Activated T-cell treated with anti-CD3 and anti-CD28 coated beads, Interleukin-2, amount 50 U/mL, for 24 hours (primary cell): ENCODE data around the gene RSPO1.

ENCODE experiments used
- DNase-seq: peaks from one replicate; pipeline ENCODE4 v3.0.0-alpha.2; 2020
- H3K27ac Mint-ChIP-seq: 2 replicates; pipeline ENCODE4 v1.8.0; 2020; ENCODE audit warnings: mild to moderate bottlenecking, mixed read lengths
- H3K27me3 Mint-ChIP-seq: 2 replicates; pipeline ENCODE4 v1.8.0; 2020; ENCODE audit warnings: mixed read lengths
- H3K36me3 Mint-ChIP-seq: 2 replicates; pipeline ENCODE4 v1.8.0; 2020; ENCODE audit warnings: low read depth, mixed read lengths
- H3K4me1 Mint-ChIP-seq: 2 replicates; pipeline ENCODE4 v1.8.0; 2020; ENCODE audit warnings: low read depth, mixed read lengths
- H3K4me3 Mint-ChIP-seq: 2 replicates; pipeline ENCODE4 v1.8.0; 2020; ENCODE audit warnings: mild to moderate bottlenecking, moderate library complexity, mixed read lengths
- H3K9me3 Mint-ChIP-seq: 2 replicates; pipeline ENCODE4 v1.8.0; 2020; ENCODE audit warnings: mixed read lengths

RSPO1 gene

DNA sequence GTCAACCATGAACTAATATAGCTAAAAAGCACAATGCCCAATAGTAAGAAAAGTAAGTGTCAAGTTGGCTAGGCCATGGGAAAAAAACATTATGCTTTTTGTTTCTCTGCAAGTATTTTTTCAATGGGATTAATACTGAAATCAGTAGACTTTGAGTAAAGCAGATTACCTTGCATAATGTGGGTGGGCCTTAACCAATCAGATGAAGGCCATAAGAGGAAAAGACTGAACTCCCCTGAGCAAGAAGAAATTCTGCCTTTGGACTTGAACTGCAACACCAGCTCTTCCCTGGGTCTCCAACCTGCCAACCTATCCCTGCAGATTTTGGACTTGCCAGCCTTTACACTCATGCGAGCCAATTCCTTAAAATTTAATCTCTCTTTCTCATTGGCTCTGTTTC is 6.4 kb upstream of the RSPO1 start:
- no peaks in the 10 kb centered on the region for H3K36me3 Mint-ChIP-seq
- no peak overlapping the region for H3K4me3 Mint-ChIP-seq
- no peaks in the 10 kb centered on the region for H3K9me3 Mint-ChIP-seq
- DNase-seq = no peak
- H3K27me3 Mint-ChIP-seq = peaks cover 35% of the 10 kb centered on the region
- H3K27ac Mint-ChIP-seq = no peak overlapping the region
- no peaks in the 10 kb centered on the region for H3K4me1 Mint-ChIP-seq

- no peak for DNase-seq
- Mint-ChIP-seq H3K27ac (no peak overlapping the region), H3K27me3 (peaks cover 62% of the 10 kb centered on the region), H3K36me3 (no peaks in the 10 kb centered on the region), H3K4me1 (peaks cover 14% of the 10 kb centered on the region), H3K4me3 (no peak overlapping the region), H3K9me3 (no peaks in the 10 kb centered on the region)
Observed at GRCh38 chr1:37636435-37636834, 1.7 kb upstream of the RSPO1 start.

- Mint-ChIP-seq H3K4me1 (peaks cover 14% of the 10 kb centered on the region), H3K27me3 (peaks cover 74% of the 10 kb centered on the region), H3K4me3 (no peak overlapping the region), H3K36me3 (no peaks in the 10 kb centered on the region), H3K9me3 (no peaks in the 10 kb centered on the region), H3K27ac (no peak overlapping the region)
- DNase-seq = no peak
Observed at GRCh38 chr1:37634992-37635902, 555 bp upstream of the RSPO1 start.

GRCh38 chr1:37633938-37634243 is 801 bp downstream of the RSPO1 start:
- DNase-seq = no peak
- H3K4me1 Mint-ChIP-seq = peaks cover 14% of the 10 kb centered on the region
- no peak overlapping the region for H3K27ac Mint-ChIP-seq
- no peaks in the 10 kb centered on the region for H3K36me3 Mint-ChIP-seq
- H3K4me3 Mint-ChIP-seq = no peak overlapping the region
- peaks cover 87% of the 10 kb centered on the region for H3K27me3 Mint-ChIP-seq
- no peaks in the 10 kb centered on the region for H3K9me3 Mint-ChIP-seq

- Mint-ChIP-seq H3K9me3 (no peaks in the 10 kb centered on the region), H3K4me1 (peaks cover 14% of the 10 kb centered on the region)
- DNase-seq = no peak
Observed at GRCh38 chr1:37633040-37633937, 1.4 kb downstream of the RSPO1 start.

GRCh38 chr1:37631036-37631435 is 3.7 kb downstream of the RSPO1 start:
- H3K27me3 Mint-ChIP-seq = peaks cover 89% of the 10 kb centered on the region
- no peaks in the 10 kb centered on the region for H3K9me3 Mint-ChIP-seq
- no peak for DNase-seq
- H3K4me3 Mint-ChIP-seq = no peak overlapping the region
- H3K36me3 Mint-ChIP-seq = no peaks in the 10 kb centered on the region
- peaks cover 14% of the 10 kb centered on the region for H3K4me1 Mint-ChIP-seq
- no peak overlapping the region for H3K27ac Mint-ChIP-seq

More at GRCh38 chr1:37633040-37633937, 1.4 kb downstream of the RSPO1 start:
- Mint-ChIP-seq H3K27me3 (peaks cover 91% of the 10 kb centered on the region), H3K4me3 (no peak overlapping the region), H3K36me3 (no peaks in the 10 kb centered on the region), H3K27ac (no peak overlapping the region)

DNA sequence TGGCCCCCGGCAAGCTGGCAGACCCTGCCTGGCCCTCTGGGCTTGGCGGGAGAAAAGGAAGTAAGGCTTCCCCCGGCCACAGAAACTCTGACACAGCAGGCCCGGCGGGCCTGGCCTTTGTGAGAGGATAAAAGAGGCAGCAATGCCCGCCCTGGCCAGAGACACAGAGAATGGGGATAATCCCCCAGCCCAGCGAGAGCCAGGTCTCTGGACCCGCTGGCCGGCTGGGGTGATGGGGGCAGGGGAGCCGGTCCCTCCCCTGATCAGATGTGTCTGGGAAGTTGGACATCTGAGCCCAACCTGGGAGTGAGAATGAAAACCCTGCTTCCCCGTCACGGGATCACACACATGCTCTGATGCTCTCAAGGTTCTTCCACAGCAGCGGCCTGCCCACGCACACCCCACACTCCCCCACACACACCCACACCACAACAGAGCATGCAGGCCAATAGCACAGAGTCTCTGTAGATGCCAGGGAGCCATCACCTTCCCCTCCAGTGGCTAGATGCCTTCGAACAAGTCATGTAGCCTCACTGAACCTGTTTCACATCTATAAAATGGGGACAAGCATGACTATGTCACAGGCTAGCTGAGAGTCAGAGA is 4.2 kb downstream of the RSPO1 start:
- Mint-ChIP-seq H3K9me3 (no peaks in the 10 kb centered on the region), H3K36me3 (no peaks in the 10 kb centered on the region), H3K4me1 (peaks cover 13% of the 10 kb centered on the region), H3K27me3 (peaks cover 86% of the 10 kb centered on the region), H3K4me3 (no peak overlapping the region), H3K27ac (no peak overlapping the region)
- no peak for DNase-seq

- peaks cover 84% of the 10 kb centered on the region for H3K27me3 Mint-ChIP-seq
- H3K4me3 Mint-ChIP-seq = no peak overlapping the region
- H3K36me3 Mint-ChIP-seq = no peaks in the 10 kb centered on the region
- no peaks in the 10 kb centered on the region for H3K9me3 Mint-ChIP-seq
- no peak for DNase-seq
- no peak overlapping the region for H3K27ac Mint-ChIP-seq
- peaks cover 7% of the 10 kb centered on the region for H3K4me1 Mint-ChIP-seq
Observed at GRCh38 chr1:37629726-37630425, 4.8 kb downstream of the RSPO1 start.

DNA sequence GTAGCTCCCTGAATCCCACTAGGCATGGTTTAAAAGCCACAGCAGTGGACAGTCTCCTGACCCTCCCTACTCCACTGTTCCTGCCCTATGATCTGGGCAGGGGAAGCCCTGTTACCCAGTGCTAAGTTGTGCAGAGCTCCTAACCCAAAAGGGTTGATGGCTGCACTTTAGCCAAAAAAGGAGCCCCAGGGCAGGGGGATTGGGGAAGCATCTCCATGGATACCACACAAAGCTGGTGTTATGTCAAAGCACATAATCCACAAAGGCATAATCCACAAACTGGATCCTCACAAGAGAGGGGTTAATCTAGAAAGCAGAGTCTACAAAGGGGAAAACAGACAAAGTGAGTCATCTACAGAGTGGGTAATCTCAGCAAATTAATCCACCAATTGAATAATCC is 5.7 kb downstream of the RSPO1 start:
- DNase-seq = no peak
- Mint-ChIP-seq H3K27ac (no peak overlapping the region), H3K4me3 (no peak overlapping the region), H3K4me1 (peaks cover 5% of the 10 kb centered on the region), H3K9me3 (no peaks in the 10 kb centered on the region), H3K27me3 (peaks cover 86% of the 10 kb centered on the region), H3K36me3 (no peaks in the 10 kb centered on the region)

DNA sequence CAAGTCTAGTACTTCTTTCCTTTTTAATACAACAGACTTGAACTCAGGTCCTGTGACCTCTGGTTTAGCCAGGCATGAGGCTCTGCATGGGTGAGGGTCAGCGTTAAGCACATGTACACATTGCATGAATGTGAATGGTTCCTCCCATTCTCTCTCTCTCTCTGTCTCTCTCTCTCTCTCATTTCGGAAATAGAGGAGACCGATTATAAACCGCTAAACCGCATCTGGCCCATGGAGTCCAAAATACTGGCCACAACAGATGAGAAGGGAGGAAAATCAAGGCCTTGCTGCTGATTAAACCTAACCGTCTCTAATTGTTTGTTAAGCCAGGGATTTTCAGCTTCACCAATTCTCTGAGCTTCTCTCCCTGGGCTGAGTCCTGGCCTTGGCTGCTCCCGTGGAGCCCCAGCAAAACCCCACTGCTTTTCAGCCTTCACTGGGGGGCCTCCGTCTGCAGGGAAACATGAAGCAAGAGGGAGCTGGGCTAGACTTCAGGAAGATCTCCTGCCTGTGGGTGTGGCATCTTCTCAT is 6.6 kb downstream of the RSPO1 start:
- Mint-ChIP-seq H3K9me3 (no peaks in the 10 kb centered on the region), H3K27me3 (peaks cover 77% of the 10 kb centered on the region), H3K4me1 (peaks cover 2% of the 10 kb centered on the region), H3K4me3 (no peak overlapping the region), H3K27ac (no peak overlapping the region), H3K36me3 (no peaks in the 10 kb centered on the region)
- no peak for DNase-seq

- Mint-ChIP-seq H3K36me3 (no peaks in the 10 kb centered on the region), H3K4me1 (no peaks in the 10 kb centered on the region), H3K27ac (no peak overlapping the region), H3K9me3 (no peaks in the 10 kb centered on the region), H3K4me3 (no peak overlapping the region), H3K27me3 (peaks cover 39% of the 10 kb centered on the region)
- no peak for DNase-seq
Observed at GRCh38 chr1:37622131-37622530, 12.6 kb downstream of the RSPO1 start.

DNA sequence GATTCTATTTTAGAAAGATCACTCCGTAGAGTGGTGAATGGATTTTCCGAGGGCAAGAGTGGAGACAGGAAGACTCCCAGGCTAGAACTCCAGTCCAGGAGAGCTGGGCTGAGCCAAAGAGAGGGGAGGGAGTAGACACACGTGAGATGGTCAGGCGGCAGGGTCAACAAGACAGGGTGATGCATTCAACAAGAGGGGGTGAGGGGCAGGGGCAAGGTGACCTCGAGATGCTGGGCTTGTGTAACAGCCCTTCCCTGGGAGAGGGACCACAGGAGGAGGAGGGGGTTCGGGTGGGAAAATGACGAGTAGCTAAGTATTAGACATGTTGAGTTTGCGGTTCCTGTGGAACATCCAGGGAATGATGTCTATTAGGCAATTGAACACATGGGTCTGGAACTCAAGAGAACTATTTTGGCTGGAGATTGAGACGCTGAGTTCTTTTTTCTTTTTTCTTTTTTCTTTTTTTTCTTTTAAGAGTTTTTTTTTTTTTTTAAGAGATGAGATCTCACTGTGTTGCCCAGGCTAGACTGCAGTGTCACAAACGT is 13.3 kb downstream of the RSPO1 start:
- H3K27me3 Mint-ChIP-seq = peaks cover 39% of the 10 kb centered on the region
- no peak overlapping the region for H3K27ac Mint-ChIP-seq
- H3K36me3 Mint-ChIP-seq = no peaks in the 10 kb centered on the region
- DNase-seq = no peak
- H3K4me1 Mint-ChIP-seq = no peaks in the 10 kb centered on the region
- H3K9me3 Mint-ChIP-seq = no peaks in the 10 kb centered on the region
- H3K4me3 Mint-ChIP-seq = no peak overlapping the region

- Mint-ChIP-seq H3K36me3 (no peaks in the 10 kb centered on the region), H3K27ac (no peak overlapping the region), H3K4me1 (no peaks in the 10 kb centered on the region), H3K27me3 (peaks cover 40% of the 10 kb centered on the region), H3K4me3 (no peak overlapping the region), H3K9me3 (no peaks in the 10 kb centered on the region)
- DNase-seq = no peak
Observed at GRCh38 chr1:37620707-37621106, 14.0 kb downstream of the RSPO1 start.

- DNase-seq = no peak
- H3K27me3 Mint-ChIP-seq = peaks cover 39% of the 10 kb centered on the region
- H3K27ac Mint-ChIP-seq = no peak overlapping the region
- H3K9me3 Mint-ChIP-seq = no peaks in the 10 kb centered on the region
- no peaks in the 10 kb centered on the region for H3K36me3 Mint-ChIP-seq
- H3K4me3 Mint-ChIP-seq = no peak overlapping the region
- H3K4me1 Mint-ChIP-seq = no peaks in the 10 kb centered on the region
Observed at GRCh38 chr1:37616330-37616729, 18.4 kb downstream of the RSPO1 start.
